HG02943 (cell line): ENCODE data around the gene ARL11.
"Not testable (repeated sequence)": the region's sequence is repeated elsewhere in the genome, so short reads cannot be mapped to it uniquely, and the experiment has no call there.

Experiments
- ATAC-seq: cut with Tn5 transposase; IDR thresholded peaks from one replicate; pipeline ENCODE4 v1.9.1; 2021; ENCODE audit warnings: mild to moderate bottlenecking, low read depth, moderate library complexity; ENCODE audit not compliant: unreplicated experiment

Gene ARL11

GRCh38 chr13:49627831-49628652 lies at the start of gene ARL11:
ARL11 (plus strand) TSS chr13:49628507; CDS start chr13:49630448, 1,941 bp downstream.
- peak; percentile 89 for ATAC-seq

- no peak for ATAC-seq
Observed at GRCh38 chr13:49579501-49579900, 48.8 kb upstream of the ARL11 start.

DNA sequence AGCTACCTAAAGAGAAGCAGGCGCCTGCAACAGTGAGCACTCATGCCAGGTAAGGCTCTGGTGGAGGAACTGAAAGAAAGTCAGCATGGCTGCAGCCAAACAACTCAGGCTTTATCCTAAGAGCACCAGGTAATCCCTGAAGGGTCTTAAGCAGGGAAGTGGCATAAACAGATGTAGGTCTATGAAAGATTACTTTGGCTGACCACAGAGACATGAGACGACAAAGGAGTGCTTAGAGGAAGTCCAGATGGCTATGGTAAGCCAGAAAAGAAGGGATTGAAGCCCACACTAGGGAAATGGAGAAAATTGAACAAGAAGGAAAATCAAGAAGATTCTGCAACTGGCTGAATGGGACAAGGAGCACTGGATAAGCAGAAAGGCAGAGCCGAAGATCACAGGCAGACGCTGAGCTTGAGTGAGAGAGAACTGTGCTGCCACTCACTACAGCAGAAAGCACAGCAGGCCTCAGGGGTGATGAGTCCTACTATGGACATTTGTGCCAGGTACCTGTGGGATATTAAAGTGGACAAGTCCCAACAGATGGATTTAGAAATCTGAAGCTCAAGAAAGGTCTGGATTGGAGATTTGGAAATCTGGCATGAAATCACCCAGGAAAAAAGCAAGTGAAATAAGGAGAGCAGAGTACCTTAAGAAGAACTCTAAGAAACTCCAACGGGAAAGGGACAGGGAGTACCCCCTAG lies 47.2 kb upstream of the ARL11 start:
- ATAC-seq: no peak

GRCh38 chr13:49584771-49585182 lies 43.5 kb upstream of the ARL11 start:
- no peak for ATAC-seq

- ATAC-seq: peak; percentile 83
Observed at GRCh38 chr13:49585220-49586157, 42.8 kb upstream of the ARL11 start, which contains the start of gene RCBTB1. RCBTB1 (minus strand) TSS chr13:49585558; CDS start chr13:49567279, 18,279 bp downstream.

DNA sequence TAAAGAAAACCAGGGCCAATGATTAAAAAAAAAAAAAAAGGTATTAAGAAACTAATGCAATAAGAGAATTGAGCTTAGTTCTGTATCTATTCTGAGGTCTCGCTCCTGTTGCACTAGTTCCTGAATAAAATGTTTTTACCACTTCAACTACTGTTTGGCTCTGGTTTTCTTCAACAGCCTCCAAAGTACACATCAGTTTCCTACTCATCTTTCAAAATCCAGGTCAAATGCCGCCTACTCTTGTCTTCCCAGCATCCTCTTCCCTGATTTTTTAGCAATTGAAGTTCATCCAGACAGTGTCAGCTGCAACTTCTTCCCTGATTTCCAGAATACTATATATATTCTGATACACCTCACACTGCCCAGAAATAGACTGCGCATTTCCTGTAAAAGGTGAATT lies 41.6 kb upstream of the ARL11 start:
- no peak for ATAC-seq

- no peak for ATAC-seq
Observed at GRCh38 chr13:49587311-49587847, 40.9 kb upstream of the ARL11 start.

DNA sequence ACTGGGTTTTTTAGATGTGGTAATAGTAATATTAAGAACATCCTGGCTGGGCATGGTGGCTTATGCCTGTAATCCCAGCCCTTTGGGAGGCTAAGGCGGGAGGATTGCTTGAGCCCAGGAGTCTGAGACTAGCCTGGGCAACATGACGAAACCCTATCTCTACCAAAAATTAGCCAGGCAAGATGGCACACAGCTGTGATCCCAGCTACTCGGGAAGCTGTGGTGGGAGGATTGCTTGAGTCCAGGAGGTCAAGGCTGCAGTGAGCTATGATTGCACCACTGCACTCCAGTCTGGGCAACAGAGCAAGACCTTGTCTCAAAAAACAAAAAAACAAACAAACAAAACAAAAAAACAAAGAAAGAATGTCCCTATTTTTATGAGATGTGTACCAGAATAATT lies 37.6 kb upstream of the ARL11 start:
- ATAC-seq: not testable (repeated sequence)

GRCh38 chr13:49593876-49594275 lies 34.4 kb upstream of the ARL11 start:
- ATAC-seq: not testable (repeated sequence)

DNA sequence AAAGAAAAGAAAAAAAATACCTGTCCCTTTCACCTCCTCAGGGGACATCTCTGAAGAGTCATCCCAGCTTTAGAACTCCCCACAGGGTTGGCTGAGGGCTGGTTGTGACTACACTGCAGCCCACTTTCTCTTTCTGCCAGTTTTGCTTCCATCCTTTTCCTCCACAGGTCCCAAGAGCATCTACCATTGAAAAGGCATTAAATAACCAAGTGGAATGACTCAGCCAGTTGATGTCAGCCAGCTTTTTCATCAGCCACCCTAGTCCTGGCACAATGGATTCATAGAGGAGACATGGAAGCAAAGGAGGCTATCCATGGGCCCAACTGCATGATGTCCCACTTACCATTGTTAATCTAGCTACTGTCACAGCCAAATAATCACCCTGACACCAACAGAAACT lies 33.7 kb upstream of the ARL11 start:
- no peak for ATAC-seq

- ATAC-seq: no peak
Observed at GRCh38 chr13:49596221-49596620, 32.1 kb upstream of the ARL11 start.

DNA sequence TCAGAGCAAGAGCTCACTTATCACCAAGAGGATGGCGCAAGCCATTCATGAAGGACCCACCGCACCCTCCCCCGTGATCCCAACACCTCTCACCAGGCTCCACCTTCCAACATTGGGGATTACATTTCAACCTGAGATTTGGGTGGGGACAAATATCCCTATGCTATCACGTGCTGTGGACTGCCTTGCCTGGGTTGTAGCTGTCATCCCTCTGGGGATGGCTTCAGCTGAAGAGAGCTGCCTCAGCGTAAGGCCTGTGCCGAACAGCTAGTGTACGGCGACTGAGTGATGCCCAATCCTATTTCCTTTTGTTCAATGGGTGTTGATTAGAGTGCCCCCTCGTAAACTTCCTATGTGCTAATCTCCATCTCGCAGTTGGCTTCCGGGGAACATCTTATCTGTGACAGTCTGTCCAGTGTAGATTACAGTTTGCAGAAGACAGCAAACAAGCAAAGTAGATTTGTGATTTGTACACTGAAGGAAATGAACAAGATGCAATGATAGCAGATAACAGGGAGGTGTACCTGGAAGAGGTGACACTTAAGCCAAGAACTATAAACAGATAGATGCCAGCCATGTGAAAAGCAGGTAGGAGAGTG lies 31.2 kb upstream of the ARL11 start:
- no peak for ATAC-seq

DNA sequence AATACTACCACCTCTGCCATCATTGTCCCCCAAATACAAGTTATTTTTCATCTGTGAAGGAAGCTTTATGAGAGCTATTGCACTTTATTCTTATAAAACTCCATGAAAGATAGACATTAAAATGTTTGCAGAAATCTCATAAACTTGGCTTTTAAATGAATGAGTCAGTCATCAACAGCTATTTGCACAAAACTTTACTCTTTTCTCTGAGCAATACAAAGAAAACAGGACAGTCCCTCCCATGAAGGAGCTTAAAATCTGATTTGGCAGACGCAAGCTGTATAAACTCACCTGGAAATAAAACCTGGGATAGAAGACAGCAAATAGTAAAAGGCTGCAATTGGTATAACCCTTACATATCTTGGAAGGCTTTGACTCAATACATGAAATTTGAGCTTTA lies 26.3 kb upstream of the ARL11 start:
- ATAC-seq: no peak

- not testable (repeated sequence) for ATAC-seq
Observed at GRCh38 chr13:49602615-49603014, 25.7 kb upstream of the ARL11 start.

DNA sequence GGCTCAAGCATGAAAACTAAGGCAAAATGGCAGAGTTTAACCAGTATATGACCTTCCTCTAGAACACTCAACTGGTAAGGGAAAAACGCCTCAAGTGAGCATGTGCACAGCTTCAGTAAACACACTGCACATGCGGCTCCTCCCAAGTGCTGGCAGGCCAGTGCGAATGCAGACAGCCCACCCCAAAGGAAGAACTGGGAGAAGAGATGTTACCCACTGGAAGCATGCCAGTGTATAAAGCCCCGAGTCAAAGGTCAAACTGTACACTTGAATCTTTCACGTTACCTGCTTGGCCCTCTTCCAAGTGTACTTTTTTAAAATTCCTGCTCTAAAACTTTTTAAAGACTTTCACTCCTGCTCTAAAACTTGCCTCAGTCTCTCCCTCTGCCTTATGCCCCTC lies 23.7 kb upstream of the ARL11 start:
- no peak for ATAC-seq

DNA sequence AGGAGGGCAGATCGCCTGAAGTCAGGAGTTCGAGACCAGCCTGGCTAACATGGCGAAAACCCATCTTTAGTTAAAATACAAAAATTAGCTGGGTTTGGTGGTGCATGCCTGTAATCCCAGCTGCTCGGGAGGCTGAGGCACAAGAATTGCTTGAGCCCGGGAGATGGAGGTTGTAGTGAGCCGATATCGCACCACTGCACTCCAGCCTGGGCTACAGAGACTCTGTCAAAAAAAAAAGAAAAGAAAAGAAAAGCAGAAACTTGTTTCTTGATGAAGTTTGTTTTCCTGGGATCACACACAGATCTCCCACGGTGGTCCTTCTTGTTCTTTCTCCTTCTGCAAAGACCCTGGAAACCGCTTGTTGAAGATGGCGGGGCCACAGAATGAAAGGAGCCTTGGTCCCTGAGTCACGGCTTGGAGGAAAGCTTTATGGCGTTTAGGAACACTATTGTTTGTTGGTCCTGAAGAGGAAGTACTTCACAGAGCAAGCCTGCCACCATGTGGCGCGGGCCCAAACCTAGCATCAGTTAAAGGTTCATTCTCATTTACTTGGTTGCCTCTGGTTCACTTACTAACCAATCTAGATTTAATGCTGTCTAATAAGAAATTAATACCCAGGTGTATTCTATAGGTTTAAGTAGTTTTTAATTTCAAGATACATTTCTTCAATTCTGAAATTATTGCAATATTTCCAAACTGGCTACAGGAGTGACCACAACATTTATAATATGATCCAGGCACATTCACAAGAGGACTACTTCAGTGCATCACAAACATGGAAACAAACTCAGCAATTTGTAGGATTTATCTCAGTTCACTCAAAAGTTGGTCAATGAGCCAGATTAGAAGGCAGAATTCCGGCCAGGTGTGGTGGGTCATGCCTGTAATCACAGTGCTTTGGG lies 21.3 kb upstream of the ARL11 start:
- peak; percentile 75 for ATAC-seq

- ATAC-seq: no peak
Observed at GRCh38 chr13:49607761-49608160, 20.5 kb upstream of the ARL11 start.

DNA sequence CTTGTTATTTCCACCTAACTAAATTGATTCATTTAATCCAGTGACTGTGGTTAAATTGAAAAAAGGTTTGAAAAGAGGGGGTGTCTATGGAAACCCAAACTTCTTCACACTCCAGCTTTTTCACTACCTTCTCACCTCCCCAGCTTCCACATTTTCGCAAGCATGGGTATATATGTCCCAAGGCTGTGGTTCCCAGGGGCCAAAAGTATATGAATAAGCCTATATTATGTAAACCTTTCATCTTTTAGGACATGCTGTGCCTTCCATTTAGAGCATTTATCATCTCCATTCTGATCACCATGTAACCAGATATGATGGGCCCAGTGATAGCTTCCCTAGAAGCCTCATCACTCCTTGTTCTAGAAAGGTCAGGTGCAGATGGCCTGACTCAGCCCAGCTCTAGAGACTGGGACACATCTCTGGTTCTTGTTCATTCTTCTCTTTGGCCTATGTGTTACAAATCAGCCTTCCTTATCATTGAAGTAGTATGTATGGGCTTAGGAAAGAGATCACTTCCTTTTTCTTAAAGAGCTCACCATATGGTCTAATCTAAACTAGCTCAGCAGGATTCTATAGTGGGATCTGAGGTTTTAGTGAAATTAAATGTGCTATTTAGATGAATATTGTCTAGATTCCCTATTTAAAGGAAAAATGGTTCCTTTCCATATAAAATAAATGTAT lies 19.5 kb upstream of the ARL11 start:
- no peak for ATAC-seq
